ENCODE measurements around the gene ZNF282. TPM values are rescaled to one million over a fixed set of nuclear protein-coding genes. Genes with fewer than 3 reads are reported as not detected.

ZNF282 gene
- total RNA-seq, 2 experiments from 2014 or later: 24.7 to 26.2 TPM

DNA sequence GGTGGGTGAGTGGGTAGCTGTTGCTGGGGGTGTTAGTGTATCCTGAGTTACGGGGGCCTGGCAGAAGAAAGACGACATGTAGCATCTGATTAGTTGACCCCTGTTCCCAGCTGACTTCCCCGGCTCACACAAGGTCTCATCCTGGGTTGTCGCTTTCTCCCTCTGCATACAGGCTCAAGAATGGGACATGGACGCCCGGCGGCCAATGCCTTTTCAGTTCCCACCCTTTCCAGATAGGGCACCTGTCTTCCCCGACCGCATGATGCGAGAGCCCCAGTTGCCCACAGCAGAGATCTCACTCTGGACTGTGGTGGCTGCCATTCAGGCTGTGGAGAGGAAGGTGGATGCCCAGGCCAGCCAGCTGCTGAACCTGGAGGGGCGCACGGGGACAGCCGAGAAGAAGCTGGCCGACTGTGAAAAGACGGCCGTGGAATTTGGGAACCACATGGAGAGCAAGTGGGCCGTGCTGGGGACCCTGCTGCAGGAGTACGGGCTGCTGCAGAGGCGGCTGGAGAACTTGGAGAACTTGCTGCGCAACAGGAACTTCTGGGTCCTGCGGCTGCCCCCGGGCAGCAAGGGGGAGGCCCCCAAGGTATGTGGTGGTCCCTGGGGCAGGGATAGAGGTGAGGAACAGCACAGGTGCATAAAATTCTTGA is 2.9 kb downstream of the ZNF282 start:
- POLR2A ChIA-PET: no interaction called here
- Mint-ChIP-seq H3K4me1 (peaks cover 28% of the 10 kb centered on the region), H3K4me3 (no peak overlapping the region), H3K27ac (peak overlapping the region; percentile 5), H3K36me3 (peaks cover 24% of the 10 kb centered on the region), H3K9me3 (no peaks in the 10 kb centered on the region), H3K27me3 (peaks cover 4% of the 10 kb centered on the region)
- ATAC-seq (ENCODE audit: low read depth): no peak
- DNase-seq: no peak

- no peaks in the 10 kb centered on the region for H3K9me3 Mint-ChIP-seq
- DNase-seq (no peak), ATAC-seq (ENCODE audit: low read depth) (no peak)
- H3K36me3 Mint-ChIP-seq: peaks cover 33% of the 10 kb centered on the region
- peak overlapping the region; percentile 17 for H3K27ac Mint-ChIP-seq
- no peak overlapping the region for H3K4me3 Mint-ChIP-seq
- peaks cover 29% of the 10 kb centered on the region for H3K4me1 Mint-ChIP-seq
- POLR2A ChIA-PET: no interaction called here
- H3K27me3 Mint-ChIP-seq: no peaks in the 10 kb centered on the region
Observed at GRCh38 chr7:149199234-149199995, 4.1 kb downstream of the ZNF282 start.

DNA sequence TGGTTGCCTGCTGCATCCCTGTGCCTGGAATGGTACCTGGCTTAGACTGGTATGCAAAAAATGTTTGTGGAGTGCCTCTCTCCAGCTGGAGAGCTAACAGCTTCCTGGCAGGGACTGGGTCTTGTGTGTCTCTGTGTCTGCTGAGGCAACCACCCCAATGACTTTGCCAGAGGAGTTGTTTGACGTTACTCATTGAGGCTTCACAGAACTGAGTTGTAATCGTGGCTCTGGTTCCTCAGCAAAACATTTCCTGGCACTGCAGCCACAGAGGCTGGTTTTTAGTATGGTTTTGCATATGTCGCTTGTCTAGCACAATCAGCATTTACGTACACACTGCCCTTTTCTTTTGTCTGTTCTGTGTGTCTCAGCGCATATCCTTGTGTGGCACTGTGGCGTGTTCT is 7.5 kb downstream of the ZNF282 start:
- no peak for DNase-seq

DNA sequence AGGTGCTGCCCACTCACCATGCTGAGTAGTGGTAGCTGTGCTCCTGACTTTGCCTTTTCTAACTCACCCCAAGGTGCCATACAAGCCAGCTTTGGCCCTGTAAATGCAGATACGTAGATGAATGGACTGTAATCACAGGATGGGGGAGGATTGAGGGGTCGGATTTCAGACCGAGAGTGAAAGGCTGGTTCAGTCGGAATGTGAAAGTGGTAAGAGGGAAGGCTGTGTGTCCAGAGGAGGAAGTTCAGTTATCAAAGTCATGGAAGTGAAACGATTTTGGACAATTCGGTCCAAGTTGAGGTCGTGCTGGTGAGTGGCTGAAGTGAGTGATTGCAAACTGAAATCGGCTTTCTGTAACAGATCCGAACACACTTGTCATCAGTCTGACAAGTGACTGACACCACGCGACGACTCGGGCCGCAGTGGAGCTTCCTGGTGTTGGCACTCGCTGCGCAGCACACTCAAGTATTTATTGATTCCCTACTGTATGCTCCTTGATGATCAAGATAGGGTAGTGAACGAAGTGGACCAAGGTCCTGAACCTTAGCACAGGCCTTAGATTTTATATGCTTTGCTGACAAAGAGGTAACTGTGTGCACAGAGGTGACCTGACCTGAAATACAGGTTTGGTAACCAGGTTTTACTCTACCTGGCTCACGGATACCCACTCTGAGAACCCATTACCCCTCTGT is 10.5 kb downstream of the ZNF282 start:
- ATAC-seq (ENCODE audit: low read depth) (no peak), DNase-seq (no peak)
- Mint-ChIP-seq H3K4me1 (peaks cover 10% of the 10 kb centered on the region), H3K9me3 (no peaks in the 10 kb centered on the region), H3K27ac (no peak overlapping the region), H3K4me3 (no peak overlapping the region), H3K36me3 (peaks cover 36% of the 10 kb centered on the region), H3K27me3 (no peaks in the 10 kb centered on the region)
- POLR2A ChIA-PET: no interaction called here

More for the DNA sequence above, 7.5 kb downstream of the ZNF282 start:
- Mint-ChIP-seq H3K9me3 (no peaks in the 10 kb centered on the region), H3K27me3 (no peaks in the 10 kb centered on the region), H3K4me1 (peaks cover 15% of the 10 kb centered on the region), H3K27ac (peak overlapping the region; percentile 80), H3K4me3 (no peak overlapping the region), H3K36me3 (peaks cover 47% of the 10 kb centered on the region)
- peak; percentile 42 for ATAC-seq (ENCODE audit: low read depth)
- POLR2A ChIA-PET: interaction anchor here (0.6 kb wide), 1 partner anchor 209 kb away, joined by 7 read pairs; no protein-coding TSS in a partner anchor

DNA sequence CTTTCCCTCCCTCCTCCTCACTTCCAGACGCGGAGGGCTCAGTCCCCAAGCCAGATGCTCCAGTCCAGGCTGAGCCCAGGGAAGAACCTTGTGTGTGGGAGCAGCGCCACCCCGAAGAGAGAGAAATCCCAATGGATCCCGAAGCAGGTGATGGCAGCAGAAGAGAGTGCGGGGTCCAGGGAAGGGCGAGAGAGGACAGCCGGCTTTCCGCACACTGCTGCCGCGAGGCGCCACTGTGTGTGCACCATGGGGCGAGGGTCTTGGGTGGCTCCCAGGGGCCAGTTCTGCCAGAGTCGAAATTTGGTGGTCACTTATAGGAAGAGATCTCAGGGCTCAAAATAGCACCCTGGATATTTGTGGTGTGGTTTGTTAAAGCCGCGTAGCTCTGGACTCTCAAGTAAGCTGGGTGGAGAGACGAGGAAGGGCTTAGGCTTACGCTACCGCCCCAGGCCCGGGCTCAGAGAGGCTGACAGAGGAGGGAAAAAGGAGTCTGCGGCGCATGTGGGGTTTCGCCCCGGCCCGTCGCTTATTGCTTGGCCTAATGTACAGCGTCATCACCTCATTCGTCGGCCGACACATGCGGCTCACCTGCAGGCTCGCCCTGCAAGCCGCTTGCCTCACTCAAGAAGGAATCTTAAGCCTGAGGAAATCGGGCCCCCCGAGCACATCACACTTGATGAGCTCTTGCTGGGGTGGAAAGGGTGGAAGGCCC is 12.1 kb downstream of the ZNF282 start:
- H3K27me3 Mint-ChIP-seq: no peaks in the 10 kb centered on the region
- peaks cover 7% of the 10 kb centered on the region for H3K4me1 Mint-ChIP-seq
- H3K27ac Mint-ChIP-seq: no peak overlapping the region
- H3K36me3 Mint-ChIP-seq: peaks cover 38% of the 10 kb centered on the region
- H3K9me3 Mint-ChIP-seq: no peaks in the 10 kb centered on the region
- DNase-seq (no peak), ATAC-seq (ENCODE audit: low read depth) (no peak)
- no peak overlapping the region for H3K4me3 Mint-ChIP-seq
- POLR2A ChIA-PET: no interaction called here

- ATAC-seq (ENCODE audit: low read depth): peak; percentile 78
- Mint-ChIP-seq H3K36me3 (peaks cover 32% of the 10 kb centered on the region), H3K4me3 (no peak overlapping the region), H3K9me3 (no peaks in the 10 kb centered on the region), H3K4me1 (peaks cover 3% of the 10 kb centered on the region), H3K27me3 (no peaks in the 10 kb centered on the region), H3K27ac (no peak overlapping the region)
- POLR2A ChIA-PET: interaction anchor here (0.6 kb wide), 1 partner anchor 82 kb away, joined by 4 read pairs; no protein-coding TSS in a partner anchor
- DNase-seq: peak; percentile 67
Observed at GRCh38 chr7:149209518-149210269, 14.3 kb downstream of the ZNF282 start.

DNA sequence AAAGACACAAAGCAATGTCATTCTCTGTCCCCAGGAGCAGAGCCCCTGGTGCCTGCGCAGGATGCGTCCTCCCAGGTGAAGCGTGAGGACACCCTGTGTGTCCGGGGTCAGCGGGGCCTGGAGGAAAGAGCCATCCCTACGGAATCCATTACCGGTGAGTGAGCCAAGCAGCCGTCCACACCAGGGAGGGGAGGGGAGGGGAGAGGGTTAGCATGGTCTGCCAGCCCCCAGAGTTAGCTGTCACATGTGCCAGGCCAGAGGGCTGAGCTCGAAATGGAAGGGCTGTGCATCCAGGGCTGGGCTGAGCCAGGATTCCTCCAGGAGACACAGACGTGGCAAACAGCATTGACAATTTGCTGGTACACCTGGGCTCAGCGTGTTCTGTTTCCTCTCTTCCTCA is 15.2 kb downstream of the ZNF282 start:
- Mint-ChIP-seq H3K4me1 (peaks cover 3% of the 10 kb centered on the region), H3K27me3 (no peaks in the 10 kb centered on the region), H3K36me3 (peaks cover 30% of the 10 kb centered on the region), H3K4me3 (no peak overlapping the region), H3K9me3 (no peaks in the 10 kb centered on the region), H3K27ac (no peak overlapping the region)
- ATAC-seq (ENCODE audit: low read depth) (no peak), DNase-seq (no peak)
- POLR2A ChIA-PET: no interaction called here

DNA sequence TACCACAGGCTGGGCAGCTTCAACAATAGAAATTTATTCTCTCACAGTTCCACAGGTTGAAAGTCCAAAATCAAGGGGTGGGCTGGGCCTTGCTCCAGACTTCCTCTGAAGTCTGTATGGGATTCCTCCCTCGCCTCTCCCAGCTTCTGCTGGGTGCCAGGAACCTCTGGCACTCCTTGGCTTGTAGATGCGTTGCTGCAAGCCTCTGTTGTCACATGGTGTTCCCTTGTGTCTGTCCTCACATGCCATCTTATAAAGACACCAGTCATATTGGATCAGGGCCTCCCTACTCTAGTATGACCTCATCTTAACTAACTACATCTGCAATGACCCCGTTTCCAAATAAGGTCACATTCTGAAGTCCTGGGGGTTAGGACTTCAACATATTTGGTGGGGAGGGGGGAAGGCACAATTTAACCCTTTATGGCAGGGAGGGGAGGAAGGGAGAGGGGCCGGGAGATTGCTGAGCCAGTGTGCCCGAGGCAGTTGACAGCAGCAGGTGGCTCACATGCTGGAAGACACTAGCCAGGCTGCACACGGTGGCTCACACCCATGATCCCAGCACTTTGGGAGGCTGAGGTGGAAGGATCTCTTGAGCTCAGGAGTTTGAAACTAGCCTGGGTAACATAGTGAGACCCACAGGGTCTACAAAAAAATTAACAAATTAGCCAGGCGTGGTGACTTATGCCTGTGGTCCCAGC is 18.8 kb downstream of the ZNF282 start:
- POLR2A ChIA-PET: no interaction called here
- no peak for DNase-seq
- Mint-ChIP-seq H3K27me3 (no peaks in the 10 kb centered on the region), H3K36me3 (peaks cover 31% of the 10 kb centered on the region), H3K4me3 (no peak overlapping the region), H3K9me3 (no peaks in the 10 kb centered on the region), H3K27ac (no peak overlapping the region), H3K4me1 (peaks cover 3% of the 10 kb centered on the region)
- ATAC-seq (ENCODE audit: low read depth): no peak

GRCh38 chr7:149216402-149216801 is 21.1 kb downstream of the ZNF282 start:
- ATAC-seq (ENCODE audit: low read depth) (no peak), DNase-seq (no peak)
- Mint-ChIP-seq H3K4me1 (no peaks in the 10 kb centered on the region), H3K27me3 (no peaks in the 10 kb centered on the region), H3K36me3 (peaks cover 36% of the 10 kb centered on the region), H3K27ac (no peak overlapping the region), H3K4me3 (no peak overlapping the region), H3K9me3 (no peaks in the 10 kb centered on the region)
- POLR2A ChIA-PET: no interaction called here

DNA sequence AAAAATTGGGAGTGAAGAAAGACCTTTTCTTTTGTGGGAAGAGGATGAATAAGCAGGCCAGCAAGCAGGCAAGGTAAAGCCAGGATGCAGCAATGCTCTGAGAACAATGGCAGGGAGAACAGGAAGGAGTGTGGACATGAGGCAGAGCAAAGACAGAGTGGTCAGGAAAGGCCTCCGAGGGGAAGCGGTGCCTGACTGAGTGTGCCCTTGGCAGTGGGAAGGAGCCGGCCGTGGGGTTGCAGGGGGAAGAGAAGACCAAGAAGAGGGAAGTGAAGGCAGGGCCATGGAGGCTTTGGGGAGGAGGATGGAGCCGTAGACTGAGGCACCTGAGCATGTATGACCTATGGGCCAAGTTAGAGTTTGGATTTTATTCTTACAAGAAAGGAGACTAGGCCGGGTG is 22.2 kb downstream of the ZNF282 start:
- Mint-ChIP-seq H3K27ac (no peak overlapping the region), H3K27me3 (no peaks in the 10 kb centered on the region), H3K9me3 (no peaks in the 10 kb centered on the region), H3K4me3 (no peak overlapping the region), H3K4me1 (no peaks in the 10 kb centered on the region), H3K36me3 (peaks cover 34% of the 10 kb centered on the region)
- POLR2A ChIA-PET: no interaction called here
- DNase-seq (no peak), ATAC-seq (ENCODE audit: low read depth) (no peak)

GRCh38 chr7:149218469-149219420 is 23.4 kb downstream of the ZNF282 start:
- POLR2A ChIA-PET: no interaction called here
- H3K4me1 Mint-ChIP-seq: no peaks in the 10 kb centered on the region
- H3K36me3 Mint-ChIP-seq: peaks cover 34% of the 10 kb centered on the region
- ATAC-seq (ENCODE audit: low read depth): no peak
- H3K27me3 Mint-ChIP-seq: no peaks in the 10 kb centered on the region
- H3K9me3 Mint-ChIP-seq: no peaks in the 10 kb centered on the region
- no peak overlapping the region for H3K4me3 Mint-ChIP-seq
- no peak for DNase-seq
- no peak overlapping the region for H3K27ac Mint-ChIP-seq

Measured in activated naive CD8-positive, alpha-beta T cell treated with anti-CD3 and anti-CD28 coated beads, Interleukin-2, amount 10 ng/mL, durations not matched to agents 7 days and 5 days (primary cell).